H54 (cell line): ENCODE data around the gene SEPSECS.

Experiments
- DNase-seq: peaks from one replicate; pipeline ENCODE4 v3.0.0; 2011; ENCODE audit warnings: low spot score, mixed read lengths; ENCODE audit not compliant: insufficient read length
- FAIRE-seq: peaks from 3 replicates; lab custom pipeline; 2011; peaks lifted over from hg19 to GRCh38; lab: Jason Lieb, UNC
- POLR2A ChIP-seq: IDR thresholded peaks from 2 replicates; pipeline ENCODE4 v1.6.1; 2011; ENCODE audit warnings: low read depth, mild to moderate bottlenecking, low read length

Gene SEPSECS

GRCh38 chr4:25169446-25169845 is 9.2 kb upstream of the SEPSECS start:
- no peak for TF ChIP-seq POLR2A
- FAIRE-seq = no peak
- DNase-seq = no peak

GRCh38 chr4:25165916-25166315 is 5.7 kb upstream of the SEPSECS start:
- no peak for DNase-seq
- no peak for TF ChIP-seq POLR2A
- FAIRE-seq = no peak

GRCh38 chr4:25163196-25163595 is 2.9 kb upstream of the SEPSECS start:
- DNase-seq (no peak), FAIRE-seq (no peak)
- no peak for TF ChIP-seq POLR2A

- TF ChIP-seq POLR2A = no peak
- no peak for FAIRE-seq
- DNase-seq = no peak
Measured at GRCh38 chr4:25162566-25162965, 2.3 kb upstream of the SEPSECS start.

GRCh38 chr4:25161593-25161950 is 1.3 kb upstream of the SEPSECS start:
- FAIRE-seq (no peak), DNase-seq (no peak)
- no peak for TF ChIP-seq POLR2A

GRCh38 chr4:25160714-25161592 is 704 bp upstream of the SEPSECS start:
- no peak; the same call in 1 of the 2 replicates for TF ChIP-seq POLR2A
- no peak for DNase-seq
- FAIRE-seq = no peak

- DNase-seq (no peak), FAIRE-seq (no peak)
- no peak for TF ChIP-seq POLR2A
Measured at GRCh38 chr4:25158817-25159216, 1.4 kb downstream of the SEPSECS start.

GRCh38 chr4:25157081-25157480 is 3.2 kb downstream of the SEPSECS start:
- no peak for FAIRE-seq

GRCh38 chr4:25155947-25156346 is 4.3 kb downstream of the SEPSECS start:
- no peak for FAIRE-seq
- no peak for TF ChIP-seq POLR2A
- DNase-seq = no peak

More at GRCh38 chr4:25157081-25157480, 3.2 kb downstream of the SEPSECS start:
- no peak for DNase-seq
- no peak for TF ChIP-seq POLR2A

- FAIRE-seq = no peak
- no peak for TF ChIP-seq POLR2A
- no peak for DNase-seq
Measured at GRCh38 chr4:25154594-25155265, 5.5 kb downstream of the SEPSECS start.

- TF ChIP-seq POLR2A = no peak
- FAIRE-seq = no peak
- no peak for DNase-seq
Measured at GRCh38 chr4:25146076-25146475, 14.2 kb downstream of the SEPSECS start.

GRCh38 chr4:25144870-25145481 is 15.3 kb downstream of the SEPSECS start:
- FAIRE-seq = no peak
- DNase-seq = no peak
- no peak for TF ChIP-seq POLR2A

GRCh38 chr4:25142468-25142867 is 17.8 kb downstream of the SEPSECS start:
- no peak for TF ChIP-seq POLR2A
- no peak for DNase-seq
- no peak for FAIRE-seq

GRCh38 chr4:25141592-25141991 is 18.7 kb downstream of the SEPSECS start:
- FAIRE-seq (no peak), DNase-seq (no peak)
- no peak for TF ChIP-seq POLR2A
